ENCODE results near the gene SLC26A1.

DNA sequence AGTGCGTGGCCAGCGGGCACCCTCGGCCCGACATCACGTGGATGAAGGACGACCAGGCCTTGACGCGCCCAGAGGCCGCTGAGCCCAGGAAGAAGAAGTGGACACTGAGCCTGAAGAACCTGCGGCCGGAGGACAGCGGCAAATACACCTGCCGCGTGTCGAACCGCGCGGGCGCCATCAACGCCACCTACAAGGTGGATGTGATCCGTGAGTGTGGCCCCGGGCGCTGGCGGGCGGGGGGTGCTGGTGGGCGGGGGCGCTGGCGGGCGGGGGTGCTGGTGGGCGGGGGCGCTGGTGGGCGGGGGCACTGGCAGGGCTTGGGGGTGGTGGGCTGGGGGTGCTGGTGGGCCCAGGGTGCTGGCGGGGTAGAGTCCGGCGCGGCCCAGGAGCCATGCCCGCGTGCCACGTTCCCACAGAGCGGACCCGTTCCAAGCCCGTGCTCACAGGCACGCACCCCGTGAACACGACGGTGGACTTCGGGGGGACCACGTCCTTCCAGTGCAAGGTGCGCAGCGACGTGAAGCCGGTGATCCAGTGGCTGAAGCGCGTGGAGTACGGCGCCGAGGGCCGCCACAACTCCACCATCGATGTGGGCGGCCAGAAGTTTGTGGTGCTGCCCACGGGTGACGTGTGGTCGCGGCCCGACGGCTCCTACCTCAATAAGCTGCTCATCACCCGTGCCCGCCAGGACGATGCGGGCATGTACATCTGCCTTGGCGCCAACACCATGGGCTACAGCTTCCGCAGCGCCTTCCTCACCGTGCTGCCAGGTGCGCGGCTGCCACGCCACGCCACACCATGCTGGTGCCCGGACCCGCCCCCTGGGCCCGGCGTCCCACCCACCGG, 30.9 kb upstream of the SLC26A1 start:
- TF ChIP-seq, protein P1, sequence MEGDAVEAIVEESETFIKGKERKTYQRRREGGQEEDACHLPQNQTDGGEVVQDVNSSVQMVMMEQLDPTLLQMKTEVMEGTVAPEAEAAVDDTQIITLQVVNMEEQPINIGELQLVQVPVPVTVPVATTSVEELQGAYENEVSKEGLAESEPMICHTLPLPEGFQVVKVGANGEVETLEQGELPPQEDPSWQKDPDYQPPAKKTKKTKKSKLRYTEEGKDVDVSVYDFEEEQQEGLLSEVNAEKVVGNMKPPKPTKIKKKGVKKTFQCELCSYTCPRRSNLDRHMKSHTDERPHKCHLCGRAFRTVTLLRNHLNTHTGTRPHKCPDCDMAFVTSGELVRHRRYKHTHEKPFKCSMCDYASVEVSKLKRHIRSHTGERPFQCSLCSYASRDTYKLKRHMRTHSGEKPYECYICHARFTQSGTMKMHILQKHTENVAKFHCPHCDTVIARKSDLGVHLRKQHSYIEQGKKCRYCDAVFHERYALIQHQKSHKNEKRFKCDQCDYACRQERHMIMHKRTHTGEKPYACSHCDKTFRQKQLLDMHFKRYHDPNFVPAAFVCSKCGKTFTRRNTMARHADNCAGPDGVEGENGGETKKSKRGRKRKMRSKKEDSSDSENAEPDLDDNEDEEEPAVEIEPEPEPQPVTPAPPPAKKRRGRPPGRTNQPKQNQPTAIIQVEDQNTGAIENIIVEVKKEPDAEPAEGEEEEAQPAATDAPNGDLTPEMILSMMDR (IDR thresholded peaks at IDR 0.05 in 4 of 5, conservative IDR thresholded peaks at IDR 0.05 in 1 of 5), result no peak
- TF ChIP-seq POLR2A (IDR thresholded peaks at IDR 0.05), result no peak

All from gastrocnemius medialis (tissue), 4 donors.